Activated T-cell treated with anti-CD3 and anti-CD28 coated beads, Interleukin-2, amount 50 U/mL, for 24 hours (primary cell): ENCODE data around the gene LTO1.

ENCODE experiments used
- DNase-seq: peaks from one replicate; pipeline ENCODE4 v3.0.0-alpha.2; 2020
- H3K27ac Mint-ChIP-seq: 2 replicates; pipeline ENCODE4 v1.8.0; 2020; ENCODE audit warnings: mild to moderate bottlenecking, mixed read lengths
- H3K27me3 Mint-ChIP-seq: 2 replicates; pipeline ENCODE4 v1.8.0; 2020; ENCODE audit warnings: mixed read lengths
- H3K36me3 Mint-ChIP-seq: 2 replicates; pipeline ENCODE4 v1.8.0; 2020; ENCODE audit warnings: low read depth, mixed read lengths
- H3K4me1 Mint-ChIP-seq: 2 replicates; pipeline ENCODE4 v1.8.0; 2020; ENCODE audit warnings: low read depth, mixed read lengths
- H3K4me3 Mint-ChIP-seq: 2 replicates; pipeline ENCODE4 v1.8.0; 2020; ENCODE audit warnings: mild to moderate bottlenecking, moderate library complexity, mixed read lengths
- H3K9me3 Mint-ChIP-seq: 2 replicates; pipeline ENCODE4 v1.8.0; 2020; ENCODE audit warnings: mixed read lengths

Gene LTO1

DNA sequence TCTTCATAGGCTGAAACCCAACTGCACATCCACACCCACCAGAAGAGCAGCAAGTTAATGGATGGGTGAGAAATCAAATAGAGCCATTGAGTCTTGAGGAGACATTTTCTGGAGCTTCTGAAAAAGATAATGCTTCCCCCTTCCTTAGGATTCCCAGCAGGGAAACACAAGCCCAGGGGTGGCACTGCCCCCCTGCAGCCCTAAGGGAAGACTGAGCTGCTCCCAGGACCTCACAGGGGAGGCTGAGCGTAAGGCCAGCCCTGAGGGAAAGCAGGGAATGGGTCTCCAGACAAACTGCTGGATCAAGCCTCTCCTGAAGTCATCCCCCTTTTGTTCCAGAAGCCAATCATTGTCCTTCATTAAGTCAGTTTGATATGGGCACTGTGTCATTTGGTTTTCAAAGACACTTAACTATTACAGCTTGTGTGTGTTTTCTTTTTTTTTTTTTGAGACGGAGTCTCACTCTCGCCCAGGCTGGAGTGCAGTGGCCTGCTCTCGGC is 15.1 kb downstream of the LTO1 start:
- Mint-ChIP-seq H3K27me3 (no peaks in the 10 kb centered on the region), H3K4me1 (peaks cover 3% of the 10 kb centered on the region), H3K36me3 (peaks cover 39% of the 10 kb centered on the region), H3K27ac (no peak overlapping the region), H3K9me3 (no peaks in the 10 kb centered on the region), H3K4me3 (no peak overlapping the region)
- DNase-seq: no peak

DNA sequence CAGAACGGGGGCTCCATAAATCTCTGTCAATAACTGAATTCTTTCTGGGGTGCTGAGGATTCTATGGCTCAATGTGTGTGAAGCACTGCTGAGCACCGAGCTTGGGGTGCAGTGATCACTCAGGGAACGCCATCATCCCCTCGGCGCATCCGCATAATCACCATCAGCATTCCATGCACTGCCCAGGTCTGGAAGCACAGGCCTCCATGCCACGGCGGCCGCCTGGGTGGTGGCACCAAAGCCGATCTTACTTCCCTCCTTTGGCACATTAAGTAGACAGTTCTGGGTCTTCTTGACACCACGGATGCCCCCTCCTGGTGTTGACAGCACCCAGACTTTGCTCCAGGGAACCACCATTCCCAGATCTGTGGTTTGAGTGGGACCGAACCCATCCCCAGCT is 15.6 kb downstream of the LTO1 start:
- no peak for DNase-seq
- Mint-ChIP-seq H3K9me3 (no peaks in the 10 kb centered on the region), H3K27me3 (no peaks in the 10 kb centered on the region), H3K4me1 (peaks cover 3% of the 10 kb centered on the region), H3K4me3 (no peak overlapping the region), H3K36me3 (peaks cover 35% of the 10 kb centered on the region), H3K27ac (no peak overlapping the region)

- Mint-ChIP-seq H3K4me1 (peaks cover 3% of the 10 kb centered on the region), H3K9me3 (no peaks in the 10 kb centered on the region), H3K27me3 (no peaks in the 10 kb centered on the region), H3K27ac (no peak overlapping the region), H3K36me3 (peaks cover 27% of the 10 kb centered on the region), H3K4me3 (no peak overlapping the region)
- no peak for DNase-seq
Observed at GRCh38 chr11:69658626-69659450, 16.3 kb downstream of the LTO1 start.

- Mint-ChIP-seq H3K27ac (no peak overlapping the region), H3K9me3 (no peaks in the 10 kb centered on the region), H3K27me3 (no peaks in the 10 kb centered on the region), H3K4me3 (no peak overlapping the region), H3K4me1 (peaks cover 3% of the 10 kb centered on the region), H3K36me3 (peaks cover 23% of the 10 kb centered on the region)
- no peak for DNase-seq
Observed at GRCh38 chr11:69657911-69658625, 17.1 kb downstream of the LTO1 start.

GRCh38 chr11:69657456-69657910 is 17.7 kb downstream of the LTO1 start:
- H3K36me3 Mint-ChIP-seq: peaks cover 17% of the 10 kb centered on the region
- no peak for DNase-seq
- no peak overlapping the region for H3K4me3 Mint-ChIP-seq
- H3K27me3 Mint-ChIP-seq: no peaks in the 10 kb centered on the region
- no peak overlapping the region for H3K27ac Mint-ChIP-seq
- H3K9me3 Mint-ChIP-seq: no peaks in the 10 kb centered on the region
- H3K4me1 Mint-ChIP-seq: peaks cover 3% of the 10 kb centered on the region

- Mint-ChIP-seq H3K36me3 (peaks cover 16% of the 10 kb centered on the region), H3K27me3 (no peaks in the 10 kb centered on the region), H3K9me3 (no peaks in the 10 kb centered on the region), H3K27ac (no peak overlapping the region), H3K4me3 (no peak overlapping the region), H3K4me1 (peaks cover 3% of the 10 kb centered on the region)
- DNase-seq: no peak
Observed at GRCh38 chr11:69656536-69657455, 18.4 kb downstream of the LTO1 start.

GRCh38 chr11:69655479-69656428 is 19.4 kb downstream of the LTO1 start:
- no peaks in the 10 kb centered on the region for H3K27me3 Mint-ChIP-seq
- peaks cover 14% of the 10 kb centered on the region for H3K36me3 Mint-ChIP-seq
- H3K27ac Mint-ChIP-seq: no peak overlapping the region
- H3K4me1 Mint-ChIP-seq: peaks cover 3% of the 10 kb centered on the region
- H3K4me3 Mint-ChIP-seq: no peak overlapping the region
- no peaks in the 10 kb centered on the region for H3K9me3 Mint-ChIP-seq
- DNase-seq: no peak

- Mint-ChIP-seq H3K27ac (no peak overlapping the region), H3K27me3 (no peaks in the 10 kb centered on the region), H3K4me1 (peaks cover 3% of the 10 kb centered on the region), H3K4me3 (no peak overlapping the region), H3K36me3 (peaks cover 10% of the 10 kb centered on the region), H3K9me3 (no peaks in the 10 kb centered on the region)
- no peak for DNase-seq
Observed at GRCh38 chr11:69654660-69655478, 20.3 kb downstream of the LTO1 start.

GRCh38 chr11:69654001-69654659 is 21.0 kb downstream of the LTO1 start:
- H3K27ac Mint-ChIP-seq: no peak overlapping the region
- no peak overlapping the region for H3K4me3 Mint-ChIP-seq
- no peak for DNase-seq
- H3K27me3 Mint-ChIP-seq: no peaks in the 10 kb centered on the region
- H3K4me1 Mint-ChIP-seq: peaks cover 3% of the 10 kb centered on the region
- H3K9me3 Mint-ChIP-seq: no peaks in the 10 kb centered on the region
- H3K36me3 Mint-ChIP-seq: peaks cover 8% of the 10 kb centered on the region

- Mint-ChIP-seq H3K4me1 (peaks cover 3% of the 10 kb centered on the region), H3K4me3 (no peak overlapping the region), H3K27ac (no peak overlapping the region), H3K36me3 (peaks cover 8% of the 10 kb centered on the region), H3K9me3 (no peaks in the 10 kb centered on the region), H3K27me3 (no peaks in the 10 kb centered on the region)
- DNase-seq: no peak
Observed at GRCh38 chr11:69653406-69653960, 21.7 kb downstream of the LTO1 start.

- H3K27me3 Mint-ChIP-seq: no peaks in the 10 kb centered on the region
- H3K36me3 Mint-ChIP-seq: peaks cover 10% of the 10 kb centered on the region
- H3K4me1 Mint-ChIP-seq: peaks cover 3% of the 10 kb centered on the region
- H3K4me3 Mint-ChIP-seq: no peak overlapping the region
- DNase-seq: no peak
- H3K9me3 Mint-ChIP-seq: no peaks in the 10 kb centered on the region
- H3K27ac Mint-ChIP-seq: no peak overlapping the region
Observed at GRCh38 chr11:69652999-69653398, 22.2 kb downstream of the LTO1 start.

DNA sequence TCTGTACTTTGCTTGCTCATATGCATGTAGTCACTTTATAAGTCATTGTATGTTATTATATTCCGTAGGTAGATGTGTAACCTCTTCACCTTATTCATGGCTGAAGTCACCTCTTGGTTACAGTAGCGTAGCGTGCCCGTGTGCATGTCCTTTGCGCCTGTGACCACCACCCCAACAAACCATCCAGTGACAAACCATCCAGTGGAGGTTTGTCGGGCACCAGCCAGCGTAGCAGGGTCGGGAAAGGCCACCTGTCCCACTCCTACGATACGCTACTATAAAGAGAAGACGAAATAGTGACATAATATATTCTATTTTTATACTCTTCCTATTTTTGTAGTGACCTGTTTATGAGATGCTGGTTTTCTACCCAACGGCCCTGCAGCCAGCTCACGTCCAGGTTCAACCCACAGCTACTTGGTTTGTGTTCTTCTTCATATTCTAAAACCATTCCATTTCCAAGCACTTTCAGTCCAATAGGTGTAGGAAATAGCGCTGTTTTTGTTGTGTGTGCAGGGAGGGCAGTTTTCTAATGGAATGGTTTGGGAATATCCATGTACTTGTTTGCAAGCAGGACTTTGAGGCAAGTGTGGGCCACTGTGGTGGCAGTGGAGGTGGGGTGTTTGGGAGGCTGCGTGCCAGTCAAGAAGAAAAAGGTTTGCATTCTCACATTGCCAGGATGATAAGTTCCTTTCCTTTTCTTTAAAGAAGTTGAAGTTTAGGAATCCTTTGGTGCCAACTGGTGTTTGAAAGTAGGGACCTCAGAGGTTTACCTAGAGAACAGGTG is 23.1 kb downstream of the LTO1 start:
- H3K27ac Mint-ChIP-seq: no peak overlapping the region
- peaks cover 3% of the 10 kb centered on the region for H3K4me1 Mint-ChIP-seq
- H3K27me3 Mint-ChIP-seq: no peaks in the 10 kb centered on the region
- no peak for DNase-seq
- H3K9me3 Mint-ChIP-seq: no peaks in the 10 kb centered on the region
- no peak overlapping the region for H3K4me3 Mint-ChIP-seq
- peaks cover 10% of the 10 kb centered on the region for H3K36me3 Mint-ChIP-seq
